Osteocyte (in vitro differentiated cells): Measurements from ENCODE around the gene NRG3. TPM values are rescaled to one million over a fixed set of nuclear protein-coding genes. Genes with fewer than 3 reads are reported as not detected.

Experiments
- DNase-seq: peaks from one replicate; pipeline ENCODE4 v3.0.0; 2021; ENCODE audit warnings: mixed read lengths; ENCODE audit not compliant: unreplicated experiment; ENCODE audit errors: extremely low spot score
- H3K27ac Mint-ChIP-seq: one replicate; pipeline ENCODE4 v1.8.0; 2021; ENCODE audit warnings: mild to moderate bottlenecking, mixed read lengths; ENCODE audit not compliant: unreplicated experiment
- H3K27me3 Mint-ChIP-seq: one replicate; pipeline ENCODE4 v1.8.0; 2021; ENCODE audit warnings: mixed read lengths; ENCODE audit not compliant: unreplicated experiment
- H3K36me3 Mint-ChIP-seq: one replicate; pipeline ENCODE4 v1.8.0; 2021; ENCODE audit warnings: mixed read lengths; ENCODE audit not compliant: unreplicated experiment
- H3K4me1 Mint-ChIP-seq: one replicate; pipeline ENCODE4 v1.8.0; 2021; ENCODE audit warnings: mixed read lengths; ENCODE audit not compliant: unreplicated experiment
- H3K4me3 Mint-ChIP-seq: one replicate; pipeline ENCODE4 v1.8.0; 2021; ENCODE audit warnings: mild to moderate bottlenecking, moderate library complexity, mixed read lengths; ENCODE audit not compliant: unreplicated experiment
- H3K9me3 Mint-ChIP-seq: one replicate; pipeline ENCODE4 v1.8.0; 2021; ENCODE audit warnings: mixed read lengths; ENCODE audit not compliant: unreplicated experiment
- total RNA-seq: library from RNA; stranded (reverse); gene quantifications from 2 replicates; pipeline ENCODE4 v1.2.1, GENCODE V29; 2021
- TF ChIP-seq, protein P1 (sequence below): fragments of 200-600 bp; sonication (generic); IDR thresholded peaks from 2 replicates; pipeline ENCODE4 v1.5.0; 2021; ENCODE audit warnings: antibody characterized with exemption, mild to moderate bottlenecking, moderate library complexity

NRG3 gene
- total RNA-seq, 1 donor from 2014 or later = not detected

DNA sequence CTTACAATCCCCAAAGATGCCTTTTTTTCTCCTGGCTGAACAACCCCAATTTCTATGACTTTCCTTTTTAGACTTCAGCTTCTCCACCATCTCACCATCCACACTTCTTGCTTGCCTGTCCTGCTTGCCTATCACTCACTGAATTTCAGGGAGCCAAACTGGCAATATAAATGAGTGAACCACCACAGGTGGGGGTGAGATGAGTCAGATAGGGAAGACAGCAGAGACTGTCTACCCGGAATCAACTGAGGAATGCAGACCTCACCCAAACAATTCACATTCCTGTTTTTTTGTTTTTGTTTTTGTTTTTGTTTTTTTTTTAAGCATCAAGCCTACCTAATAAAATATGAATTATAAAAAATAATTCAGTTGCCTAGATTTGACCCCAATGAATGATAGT, 273.8 kb downstream of the NRG3 start:
- no peak overlapping the region for H3K27ac Mint-ChIP-seq
- no peak for DNase-seq
- no peaks in the 10 kb centered on the region for H3K4me1 Mint-ChIP-seq
- H3K4me3 Mint-ChIP-seq = no peak overlapping the region
- no peaks in the 10 kb centered on the region for H3K36me3 Mint-ChIP-seq
- TF ChIP-seq, protein P1, sequence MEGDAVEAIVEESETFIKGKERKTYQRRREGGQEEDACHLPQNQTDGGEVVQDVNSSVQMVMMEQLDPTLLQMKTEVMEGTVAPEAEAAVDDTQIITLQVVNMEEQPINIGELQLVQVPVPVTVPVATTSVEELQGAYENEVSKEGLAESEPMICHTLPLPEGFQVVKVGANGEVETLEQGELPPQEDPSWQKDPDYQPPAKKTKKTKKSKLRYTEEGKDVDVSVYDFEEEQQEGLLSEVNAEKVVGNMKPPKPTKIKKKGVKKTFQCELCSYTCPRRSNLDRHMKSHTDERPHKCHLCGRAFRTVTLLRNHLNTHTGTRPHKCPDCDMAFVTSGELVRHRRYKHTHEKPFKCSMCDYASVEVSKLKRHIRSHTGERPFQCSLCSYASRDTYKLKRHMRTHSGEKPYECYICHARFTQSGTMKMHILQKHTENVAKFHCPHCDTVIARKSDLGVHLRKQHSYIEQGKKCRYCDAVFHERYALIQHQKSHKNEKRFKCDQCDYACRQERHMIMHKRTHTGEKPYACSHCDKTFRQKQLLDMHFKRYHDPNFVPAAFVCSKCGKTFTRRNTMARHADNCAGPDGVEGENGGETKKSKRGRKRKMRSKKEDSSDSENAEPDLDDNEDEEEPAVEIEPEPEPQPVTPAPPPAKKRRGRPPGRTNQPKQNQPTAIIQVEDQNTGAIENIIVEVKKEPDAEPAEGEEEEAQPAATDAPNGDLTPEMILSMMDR = no peak
- H3K9me3 Mint-ChIP-seq = peaks cover 5% of the 10 kb centered on the region
- no peaks in the 10 kb centered on the region for H3K27me3 Mint-ChIP-seq

DNA sequence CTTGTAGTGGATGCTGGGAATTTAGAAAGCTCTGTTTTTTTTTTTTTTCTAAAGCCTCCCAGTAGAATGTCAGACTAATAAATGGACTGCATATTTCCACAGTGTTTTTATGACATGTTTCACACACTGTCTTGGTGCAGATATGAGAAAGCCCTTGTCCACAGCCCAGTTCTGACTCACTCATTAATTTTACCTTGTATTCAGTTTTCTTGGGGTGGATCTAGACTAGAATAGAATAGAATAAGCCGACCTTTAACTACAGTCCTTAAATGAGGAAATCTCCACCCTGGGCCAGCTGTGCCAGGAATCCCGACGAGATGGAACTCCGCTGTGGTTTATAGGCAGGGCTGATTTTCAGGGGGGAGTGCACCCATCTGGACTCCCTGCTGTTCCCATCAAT, 274.7 kb downstream of the NRG3 start:
- DNase-seq = no peak
- Mint-ChIP-seq H3K9me3 (peaks cover 8% of the 10 kb centered on the region), H3K27me3 (no peaks in the 10 kb centered on the region), H3K27ac (no peak overlapping the region), H3K4me1 (no peaks in the 10 kb centered on the region), H3K36me3 (no peaks in the 10 kb centered on the region), H3K4me3 (no peak overlapping the region)
- TF ChIP-seq, protein P1 = no peak

DNA sequence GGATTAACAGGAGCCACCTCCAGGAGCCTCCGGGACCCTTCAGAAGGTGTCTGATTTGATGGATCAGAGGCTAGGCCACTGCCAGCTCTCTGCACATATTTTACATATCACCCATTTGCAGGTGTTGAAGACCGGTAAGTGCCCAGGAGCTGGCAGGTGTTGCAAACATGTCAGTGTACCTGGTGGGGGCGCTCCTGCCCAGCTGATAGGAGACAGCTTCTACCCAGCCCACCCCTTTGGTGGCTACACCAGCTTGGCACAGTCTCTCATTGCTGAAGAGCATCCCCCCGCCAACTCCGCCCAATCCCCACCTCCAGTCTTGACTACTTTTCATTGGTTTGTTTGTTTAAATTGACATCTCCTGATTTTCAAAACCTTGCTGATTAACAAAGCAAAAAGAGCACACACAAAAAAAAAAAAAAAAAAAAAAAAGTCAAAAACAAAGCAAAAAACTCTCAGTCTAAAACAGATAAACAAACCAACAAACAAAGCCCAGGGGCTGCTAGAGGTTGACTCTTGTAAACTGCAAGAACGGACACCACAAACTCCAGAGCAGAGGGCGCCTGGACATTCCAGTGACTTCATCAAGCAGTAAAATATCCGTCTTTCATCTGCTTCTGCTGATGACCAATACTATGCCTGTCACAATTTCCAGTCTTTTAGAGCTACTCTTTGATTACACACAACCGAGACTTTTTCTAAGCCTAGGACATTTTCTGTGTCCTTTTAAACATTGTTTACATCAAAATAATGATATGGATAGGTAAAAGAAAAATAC, 275.3 kb downstream of the NRG3 start:
- Mint-ChIP-seq H3K27ac (no peak overlapping the region), H3K36me3 (no peaks in the 10 kb centered on the region), H3K4me1 (no peaks in the 10 kb centered on the region)

DNA sequence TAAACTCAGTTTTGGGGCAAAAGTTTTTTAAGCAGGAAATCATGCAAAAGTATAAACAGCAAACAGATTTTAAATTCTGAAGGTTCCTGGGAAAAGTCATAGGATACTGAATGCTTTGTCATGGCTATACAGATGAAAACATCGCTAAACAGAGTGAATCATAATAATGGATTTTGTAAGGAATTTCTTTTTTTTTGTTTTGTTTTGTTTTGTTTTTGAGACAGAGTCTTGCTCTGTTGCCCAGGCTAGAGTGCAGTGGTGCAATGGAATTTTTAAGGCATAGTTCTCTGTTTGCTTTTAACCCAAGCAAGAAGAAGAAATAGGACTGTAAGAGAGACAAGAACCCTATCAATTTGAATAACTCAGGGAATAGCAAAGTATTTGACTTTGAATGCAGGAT, 285.3 kb downstream of the NRG3 start:
- DNase-seq = no peak

More for the DNA sequence above, 275.3 kb downstream of the NRG3 start:
- peaks cover 12% of the 10 kb centered on the region for H3K9me3 Mint-ChIP-seq
- no peaks in the 10 kb centered on the region for H3K27me3 Mint-ChIP-seq
- no peak for DNase-seq
- TF ChIP-seq, protein P1 = peak; percentile 20
- no peak overlapping the region for H3K4me3 Mint-ChIP-seq

DNA sequence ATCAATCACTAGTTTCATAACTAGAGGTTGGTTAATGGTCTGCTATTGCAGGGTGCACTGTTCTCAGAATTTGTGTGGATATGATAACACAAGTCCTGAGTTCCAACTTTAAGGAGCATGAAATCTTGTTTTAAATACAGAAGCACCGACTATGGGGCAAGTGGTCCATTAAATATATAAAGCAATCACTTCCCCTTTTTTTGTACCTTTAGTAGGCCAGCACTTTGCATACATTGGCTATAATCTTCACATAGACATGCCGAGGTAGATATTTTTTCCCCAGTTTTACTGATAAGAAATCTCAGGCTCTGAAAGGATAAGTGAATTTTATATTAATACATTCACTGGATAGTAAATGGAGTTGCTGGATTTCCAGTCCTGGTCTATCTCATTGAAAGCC, 286.3 kb downstream of the NRG3 start:
- TF ChIP-seq, protein P1 = no peak
- H3K36me3 Mint-ChIP-seq = no peaks in the 10 kb centered on the region
- H3K27ac Mint-ChIP-seq = no peak overlapping the region
- H3K4me3 Mint-ChIP-seq = no peak overlapping the region
- no peaks in the 10 kb centered on the region for H3K27me3 Mint-ChIP-seq
- DNase-seq = no peak
- H3K9me3 Mint-ChIP-seq = peaks cover 14% of the 10 kb centered on the region
- H3K4me1 Mint-ChIP-seq = no peaks in the 10 kb centered on the region

More for the DNA sequence above, 285.3 kb downstream of the NRG3 start:
- TF ChIP-seq, protein P1 = no peak
- Mint-ChIP-seq H3K9me3 (peaks cover 14% of the 10 kb centered on the region), H3K27me3 (no peaks in the 10 kb centered on the region), H3K4me3 (no peak overlapping the region), H3K4me1 (no peaks in the 10 kb centered on the region), H3K36me3 (no peaks in the 10 kb centered on the region), H3K27ac (no peak overlapping the region)
